Skeletal muscle satellite cell (primary cell): Measurements from ENCODE around the gene ZNF862.

ENCODE experiments used
- H3K27me3 ChIP-seq: 2 replicates; pipeline ENCODE4 v1.7.0; 2013; ENCODE audit warnings: low read length; ENCODE audit not compliant: control insufficient read depth, insufficient read depth
- H3K36me3 ChIP-seq: 2 replicates; pipeline ENCODE4 v1.7.0; 2013; ENCODE audit warnings: mild to moderate bottlenecking, control low read depth, low read length; ENCODE audit not compliant: insufficient read depth
- H3K4me1 ChIP-seq: 2 replicates; pipeline ENCODE4 v1.7.0; 2013; ENCODE audit warnings: low read length; ENCODE audit not compliant: control insufficient read depth, insufficient read depth
- H3K4me2 ChIP-seq: 2 replicates; pipeline ENCODE4 v1.7.0; 2013; ENCODE audit warnings: mild to moderate bottlenecking, low read length
- H3K4me3 ChIP-seq: 2 replicates; pipeline ENCODE4 v1.7.0; 2013; ENCODE audit warnings: low read length
- H3K9ac ChIP-seq: 2 replicates; pipeline ENCODE4 v1.7.0; 2013; ENCODE audit warnings: mild to moderate bottlenecking, low read depth, low read length, moderate library complexity
- H3K9me3 ChIP-seq: replicated peaks from 2 replicates; pipeline ENCODE4 v1.7.0; 2013; ENCODE audit warnings: mild to moderate bottlenecking, control low read depth, low read length

Gene ZNF862

GRCh38 chr7:149811831-149812490 lies 26.2 kb upstream of the ZNF862 start:
- Histone ChIP-seq H3K36me3 (no peaks in the 10 kb centered on the region), H3K4me3 (no peak overlapping the region), H3K9me3 (no peaks in the 10 kb centered on the region), H3K27me3 (peaks cover 3% of the 10 kb centered on the region), H3K4me1 (no peaks in the 10 kb centered on the region), H3K9ac (no peak overlapping the region), H3K4me2 (no peak overlapping the region)

GRCh38 chr7:149813254-149814035 lies 24.7 kb upstream of the ZNF862 start:
- no peak overlapping the region for H3K4me3 ChIP-seq
- H3K4me2 ChIP-seq = no peak overlapping the region
- H3K4me1 ChIP-seq = no peaks in the 10 kb centered on the region
- peaks cover 4% of the 10 kb centered on the region for H3K27me3 ChIP-seq
- H3K36me3 ChIP-seq = no peaks in the 10 kb centered on the region
- no peak overlapping the region for H3K9ac ChIP-seq
- H3K9me3 ChIP-seq = no peaks in the 10 kb centered on the region

- Histone ChIP-seq H3K4me3 (no peak overlapping the region), H3K9me3 (no peaks in the 10 kb centered on the region), H3K9ac (no peak overlapping the region), H3K36me3 (no peaks in the 10 kb centered on the region), H3K4me2 (no peak overlapping the region), H3K27me3 (peaks cover 4% of the 10 kb centered on the region), H3K4me1 (no peaks in the 10 kb centered on the region)
These were observed 23.7 kb upstream of the ZNF862 start for GRCh38 chr7:149814494-149814893.

GRCh38 chr7:149815121-149815520 lies 23.1 kb upstream of the ZNF862 start:
- Histone ChIP-seq H3K9ac (no peak overlapping the region), H3K4me1 (no peaks in the 10 kb centered on the region), H3K9me3 (no peaks in the 10 kb centered on the region), H3K4me3 (no peak overlapping the region), H3K4me2 (no peak overlapping the region), H3K27me3 (peaks cover 5% of the 10 kb centered on the region), H3K36me3 (no peaks in the 10 kb centered on the region)

- Histone ChIP-seq H3K4me3 (no peak overlapping the region), H3K27me3 (peaks cover 11% of the 10 kb centered on the region), H3K9ac (no peak overlapping the region), H3K9me3 (no peaks in the 10 kb centered on the region), H3K4me2 (no peak overlapping the region), H3K36me3 (no peaks in the 10 kb centered on the region), H3K4me1 (no peaks in the 10 kb centered on the region)
These were observed 22.4 kb upstream of the ZNF862 start for GRCh38 chr7:149815661-149816266.

- peaks cover 16% of the 10 kb centered on the region for H3K27me3 ChIP-seq
- no peak overlapping the region for H3K9ac ChIP-seq
These were observed 21.9 kb upstream of the ZNF862 start for GRCh38 chr7:149816267-149816751.

GRCh38 chr7:149816794-149817193 lies 21.4 kb upstream of the ZNF862 start:
- peaks cover 21% of the 10 kb centered on the region for H3K27me3 ChIP-seq
- H3K4me1 ChIP-seq = no peaks in the 10 kb centered on the region
- H3K9ac ChIP-seq = no peak overlapping the region
- H3K4me2 ChIP-seq = no peak overlapping the region
- H3K4me3 ChIP-seq = no peak overlapping the region
- no peaks in the 10 kb centered on the region for H3K9me3 ChIP-seq
- H3K36me3 ChIP-seq = no peaks in the 10 kb centered on the region

More at GRCh38 chr7:149816267-149816751, 21.9 kb upstream of the ZNF862 start:
- H3K9me3 ChIP-seq = no peaks in the 10 kb centered on the region
- H3K36me3 ChIP-seq = no peaks in the 10 kb centered on the region
- no peaks in the 10 kb centered on the region for H3K4me1 ChIP-seq
- H3K4me3 ChIP-seq = no peak overlapping the region
- no peak overlapping the region for H3K4me2 ChIP-seq

GRCh38 chr7:149817301-149817771 lies 20.8 kb upstream of the ZNF862 start:
- H3K4me1 ChIP-seq = no peaks in the 10 kb centered on the region
- no peaks in the 10 kb centered on the region for H3K36me3 ChIP-seq
- no peaks in the 10 kb centered on the region for H3K9me3 ChIP-seq
- H3K4me3 ChIP-seq = no peak overlapping the region
- no peak overlapping the region for H3K9ac ChIP-seq
- H3K4me2 ChIP-seq = no peak overlapping the region
- peaks cover 26% of the 10 kb centered on the region for H3K27me3 ChIP-seq

- no peak overlapping the region for H3K4me2 ChIP-seq
- no peak overlapping the region for H3K9ac ChIP-seq
- H3K27me3 ChIP-seq = peaks cover 31% of the 10 kb centered on the region
- H3K4me3 ChIP-seq = no peak overlapping the region
- H3K36me3 ChIP-seq = no peaks in the 10 kb centered on the region
- H3K9me3 ChIP-seq = no peaks in the 10 kb centered on the region
- H3K4me1 ChIP-seq = no peaks in the 10 kb centered on the region
These were observed 20.2 kb upstream of the ZNF862 start for GRCh38 chr7:149817836-149818535.

GRCh38 chr7:149818536-149818840 lies 19.7 kb upstream of the ZNF862 start:
- no peaks in the 10 kb centered on the region for H3K9me3 ChIP-seq
- no peaks in the 10 kb centered on the region for H3K36me3 ChIP-seq
- H3K27me3 ChIP-seq = peaks cover 35% of the 10 kb centered on the region
- H3K4me2 ChIP-seq = no peak overlapping the region
- no peak overlapping the region for H3K9ac ChIP-seq
- H3K4me3 ChIP-seq = no peak overlapping the region
- no peaks in the 10 kb centered on the region for H3K4me1 ChIP-seq
